ENCODE results near the gene G0S2.

Gene G0S2

GRCh38 chr1:209703834-209704504 lies 28.8 kb downstream of the G0S2 start (continued):
- TF ChIP-seq ZNF704 (tag by site-specific recombination; IDR thresholded peaks at IDR 0.05) (no peak), ZFP69B (tag by site-specific recombination; IDR thresholded peaks at IDR 0.05) (no peak)

GRCh38 chr1:209704584-209704983 lies 29.4 kb downstream of the G0S2 start, which contains the start of gene HSD11B1:
Gene HSD11B1, plus strand, starts transcription at chr1:209704846. Its CDS starts 97 bp downstream, at chr1:209704943.
- no peak for TF ChIP-seq INSM2 (tag by site-specific recombination; IDR thresholded peaks at IDR 0.05)
- no peak for TF ChIP-seq ZNF580 (tag by site-specific recombination; IDR thresholded peaks at IDR 0.05)
- TF ChIP-seq ZNF140 (tag by site-specific recombination; IDR thresholded peaks at IDR 0.05): no peak
- no peak for TF ChIP-seq ZNF133 (tag by site-specific recombination; IDR thresholded peaks at IDR 0.05)
- no peak for TF ChIP-seq ZFP41 (tag by site-specific recombination; IDR thresholded peaks at IDR 0.05; ENCODE audit: borderline replicate concordance)
- TF ChIP-seq GFI1B (tag by site-specific recombination; IDR thresholded peaks at IDR 0.05): no peak
- TF ChIP-seq ZNF510 (tag by site-specific recombination; IDR thresholded peaks at IDR 0.05; ENCODE audit: insufficient replicate concordance): no peak
- TF ChIP-seq ZNF391 (tag by site-specific recombination; IDR thresholded peaks at IDR 0.05; ENCODE audit: borderline replicate concordance, low read depth): no peak
- TF ChIP-seq ZNF426 (tag by site-specific recombination; IDR thresholded peaks at IDR 0.05): no peak
- TF ChIP-seq ZNF645 (tag by site-specific recombination; IDR thresholded peaks at IDR 0.05): no peak
- no peak for TF ChIP-seq ZNF513 (tag by site-specific recombination; IDR thresholded peaks at IDR 0.05)
- TF ChIP-seq ZNF488 (tag by site-specific recombination; IDR thresholded peaks at IDR 0.05): no peak
- TF ChIP-seq ZNF114 (tag by site-specific recombination; IDR thresholded peaks at IDR 0.05): no peak
- no peak within 1 kb of the TSS for H3K27ac ChIP-seq (ENCODE audit: extremely low read depth, low read depth, low read length)
- no peak within 1 kb of the TSS for H3K4me3 ChIP-seq (ENCODE audit: low read depth, low read length)
- no peaks in the 10 kb centered on the region for H3K9me3 ChIP-seq (ENCODE audit: control insufficient read depth, insufficient read depth, low read depth, low read length)
- H3K4me1 ChIP-seq (ENCODE audit: control insufficient read depth, insufficient read depth, low read length): no peaks in the 10 kb centered on the region
- H3K36me3 ChIP-seq (ENCODE audit: control insufficient read depth in 2 of 2, insufficient read depth in 1 of 2, low read length in 2 of 2): no peaks in the 10 kb centered on the region
- POLR2A ChIA-PET: no interaction called here
- CTCF ChIA-PET: interaction anchor here (1.0 to 1.6 kb wide), 2 partner anchors 43 to 114 kb away, joined by 5 read pairs; no protein-coding TSS in a partner anchor
